Stimulated activated memory B cell treated with anti-CD40 and anti-IgM and Interleukin-4, amounts not matched to agents 10 μg/mL and 1 μg/mL and 100 μg/mL, for 72 hours (primary cell): ENCODE measurements around the gene PPM1H.

Experiments
- ATAC-seq: fragments of 150-1000 bp; cut with Tn5 transposase; 2 replicates; pipeline ENCODE4 v1.10.0; 2021
- H3K27ac Mint-ChIP-seq: one replicate; pipeline ENCODE4 v1.8.0; 2022; ENCODE audit warnings: mild to moderate bottlenecking, mixed read lengths
- H3K27me3 Mint-ChIP-seq: one replicate; pipeline ENCODE4 v1.8.0; 2022; ENCODE audit warnings: mixed read lengths
- H3K36me3 Mint-ChIP-seq: one replicate; pipeline ENCODE4 v1.8.0; 2022; ENCODE audit warnings: mixed read lengths
- H3K4me1 Mint-ChIP-seq: one replicate; pipeline ENCODE4 v1.8.0; 2022; ENCODE audit warnings: mixed read lengths
- H3K4me3 Mint-ChIP-seq: one replicate; pipeline ENCODE4 v1.8.0; 2022; ENCODE audit warnings: mild to moderate bottlenecking, moderate library complexity, mixed read lengths
- H3K9me3 Mint-ChIP-seq: one replicate; pipeline ENCODE4 v1.8.0; 2022; ENCODE audit warnings: mixed read lengths

Gene PPM1H

DNA sequence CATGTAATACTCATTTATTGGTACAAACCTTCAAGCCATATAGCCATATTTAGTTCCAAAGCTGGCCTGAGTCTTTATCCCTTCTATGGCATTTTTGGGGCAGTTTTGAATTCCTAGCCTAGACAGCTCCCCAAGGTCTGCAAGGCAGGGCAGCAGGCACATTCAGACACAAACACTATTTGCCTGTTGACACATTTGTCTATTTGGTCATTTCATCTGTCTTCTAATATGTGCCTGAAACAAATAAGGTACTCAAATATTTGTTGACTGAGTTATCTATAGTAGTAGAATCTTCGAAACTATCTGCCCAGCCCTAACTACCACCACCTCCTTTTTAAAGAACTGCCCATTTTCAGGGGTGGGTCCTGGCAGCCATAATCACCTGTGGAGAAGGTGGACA lies 9.3 kb downstream of the PPM1H start:
- no peaks in the 10 kb centered on the region for H3K36me3 Mint-ChIP-seq
- no peaks in the 10 kb centered on the region for H3K4me1 Mint-ChIP-seq
- ATAC-seq: no peak

DNA sequence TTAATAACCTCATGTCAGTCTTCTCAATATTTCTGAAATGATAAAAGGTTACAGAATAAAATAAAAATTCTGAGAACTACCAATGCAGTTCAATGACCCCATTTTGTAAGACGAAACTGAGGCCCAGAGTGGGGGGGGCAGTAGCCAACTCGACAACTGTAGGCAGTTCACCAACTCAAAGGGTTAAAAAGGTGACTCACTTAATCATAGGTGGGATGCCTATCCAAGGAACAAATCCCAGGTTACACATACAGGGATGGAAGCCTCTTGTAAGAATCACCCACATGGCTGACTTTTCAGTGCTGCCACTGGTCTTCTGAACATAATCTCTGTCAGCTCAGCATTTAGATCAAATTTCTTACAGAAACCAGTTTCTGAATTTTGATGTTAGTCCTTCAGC lies 10.9 kb downstream of the PPM1H start:
- no peak for ATAC-seq
- Mint-ChIP-seq H3K4me3 (no peak overlapping the region), H3K4me1 (no peaks in the 10 kb centered on the region), H3K9me3 (no peaks in the 10 kb centered on the region), H3K36me3 (no peaks in the 10 kb centered on the region), H3K27ac (no peak overlapping the region), H3K27me3 (no peaks in the 10 kb centered on the region)

More for the DNA sequence above, 9.3 kb downstream of the PPM1H start:
- no peaks in the 10 kb centered on the region for H3K27me3 Mint-ChIP-seq
- no peak overlapping the region for H3K27ac Mint-ChIP-seq
- no peaks in the 10 kb centered on the region for H3K9me3 Mint-ChIP-seq
- H3K4me3 Mint-ChIP-seq: no peak overlapping the region

DNA sequence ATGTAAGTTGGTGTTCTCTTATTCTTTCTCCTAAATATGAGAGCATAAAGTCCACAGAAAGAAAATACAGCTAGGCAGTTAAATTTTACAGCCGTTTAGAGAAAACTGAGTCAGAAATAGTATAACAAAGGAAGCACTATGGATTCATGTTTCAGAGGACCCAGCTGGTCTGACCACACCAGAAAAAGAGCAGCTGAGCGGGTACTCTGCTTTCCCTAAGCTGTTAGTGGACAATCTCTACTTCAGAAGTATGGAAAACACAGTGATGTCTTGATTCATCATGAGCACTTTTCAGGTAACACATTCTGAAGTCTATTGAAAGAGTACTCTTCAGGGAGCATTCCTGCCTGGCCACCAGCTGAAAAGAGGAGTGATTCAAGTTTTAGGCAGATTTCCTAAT lies 12.4 kb downstream of the PPM1H start:
- H3K27ac Mint-ChIP-seq: no peak overlapping the region
- no peak overlapping the region for H3K4me3 Mint-ChIP-seq
- no peaks in the 10 kb centered on the region for H3K36me3 Mint-ChIP-seq
- no peaks in the 10 kb centered on the region for H3K27me3 Mint-ChIP-seq
- ATAC-seq: no peak
- H3K9me3 Mint-ChIP-seq: no peaks in the 10 kb centered on the region
- H3K4me1 Mint-ChIP-seq: no peaks in the 10 kb centered on the region

DNA sequence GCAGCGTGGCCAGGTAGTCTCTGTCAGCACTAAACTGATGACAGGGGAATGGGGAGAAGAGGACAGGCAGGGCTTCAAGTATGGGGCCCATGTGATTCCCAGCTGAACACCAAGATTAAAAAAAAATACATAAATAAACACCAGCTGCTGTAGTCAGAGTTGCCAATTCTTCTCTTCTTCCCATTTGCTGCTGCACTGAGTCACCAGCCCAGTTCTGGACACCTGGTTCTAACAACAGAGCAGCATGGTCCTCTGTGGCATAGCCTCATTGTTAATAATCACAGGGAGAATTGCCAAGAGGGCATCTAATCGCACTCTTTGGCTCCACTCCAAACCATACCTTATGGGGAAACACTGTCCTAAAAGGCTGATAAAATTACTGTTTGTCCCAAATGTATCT lies 15.1 kb downstream of the PPM1H start:
- no peak overlapping the region for H3K4me3 Mint-ChIP-seq
- no peak for ATAC-seq
- no peaks in the 10 kb centered on the region for H3K36me3 Mint-ChIP-seq
- no peaks in the 10 kb centered on the region for H3K9me3 Mint-ChIP-seq
- no peak overlapping the region for H3K27ac Mint-ChIP-seq
- H3K4me1 Mint-ChIP-seq: no peaks in the 10 kb centered on the region
- H3K27me3 Mint-ChIP-seq: no peaks in the 10 kb centered on the region

DNA sequence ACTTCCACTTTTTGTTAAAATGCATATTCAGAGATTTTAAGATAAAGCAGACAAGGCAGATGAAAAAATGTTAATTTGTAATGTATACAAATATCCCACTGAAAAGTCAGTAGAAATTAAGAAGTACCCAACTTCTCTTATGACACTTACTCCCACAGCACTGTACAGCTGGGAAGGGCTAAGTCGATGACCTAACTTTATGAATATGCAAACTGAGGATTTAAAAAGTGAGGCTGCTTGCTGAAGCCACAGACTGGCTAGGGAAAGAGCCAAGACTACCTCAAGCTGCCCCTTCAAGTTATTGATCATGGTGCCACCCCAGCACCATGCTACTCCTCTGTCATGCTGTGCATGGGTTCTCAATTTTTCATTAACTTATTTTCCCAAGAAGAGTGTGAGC lies 17.0 kb downstream of the PPM1H start:
- Mint-ChIP-seq H3K27me3 (no peaks in the 10 kb centered on the region), H3K27ac (no peak overlapping the region), H3K4me1 (no peaks in the 10 kb centered on the region)

DNA sequence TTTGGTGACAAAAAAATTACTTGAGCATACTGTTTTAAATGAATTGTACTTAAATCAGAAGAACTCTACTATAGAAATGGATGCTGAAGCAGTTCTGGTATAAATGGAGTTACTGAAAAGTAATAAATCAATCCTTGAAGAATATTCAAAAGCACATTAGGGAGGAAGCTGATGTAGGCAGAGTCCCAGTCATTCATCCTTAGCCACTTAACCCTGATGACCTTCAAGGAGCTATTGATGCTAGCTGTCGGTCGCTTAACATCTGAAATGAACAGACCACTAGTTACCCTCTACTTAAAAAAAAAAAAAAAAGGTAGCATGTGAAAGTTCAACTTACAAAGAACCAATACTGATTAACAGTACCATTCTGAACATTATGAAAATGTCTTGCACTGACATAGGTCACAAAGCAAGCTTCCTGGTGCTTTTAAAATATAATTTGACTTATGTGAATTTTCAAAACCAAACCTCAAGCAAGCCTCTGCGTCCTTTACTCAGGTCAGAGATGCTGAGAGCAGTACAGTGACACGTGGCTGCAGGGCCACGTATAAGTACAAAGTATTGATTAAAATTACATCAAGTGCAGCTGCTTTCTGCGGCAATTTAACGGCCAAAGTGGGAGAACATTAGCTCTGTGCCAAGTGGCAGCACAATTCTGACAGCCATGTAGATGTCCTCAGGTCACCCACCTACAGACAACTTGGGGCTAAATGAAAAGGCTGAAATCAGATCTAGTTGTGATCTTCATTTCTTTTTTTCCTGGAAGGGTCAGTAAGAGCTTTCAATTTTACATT lies 18.1 kb downstream of the PPM1H start:
- Mint-ChIP-seq H3K27me3 (no peaks in the 10 kb centered on the region), H3K4me1 (no peaks in the 10 kb centered on the region), H3K36me3 (no peaks in the 10 kb centered on the region), H3K4me3 (no peak overlapping the region), H3K27ac (no peak overlapping the region), H3K9me3 (no peaks in the 10 kb centered on the region)
- no peak for ATAC-seq

More for the DNA sequence above, 17.0 kb downstream of the PPM1H start:
- no peaks in the 10 kb centered on the region for H3K36me3 Mint-ChIP-seq
- ATAC-seq: no peak
- H3K9me3 Mint-ChIP-seq: no peaks in the 10 kb centered on the region
- H3K4me3 Mint-ChIP-seq: no peak overlapping the region

DNA sequence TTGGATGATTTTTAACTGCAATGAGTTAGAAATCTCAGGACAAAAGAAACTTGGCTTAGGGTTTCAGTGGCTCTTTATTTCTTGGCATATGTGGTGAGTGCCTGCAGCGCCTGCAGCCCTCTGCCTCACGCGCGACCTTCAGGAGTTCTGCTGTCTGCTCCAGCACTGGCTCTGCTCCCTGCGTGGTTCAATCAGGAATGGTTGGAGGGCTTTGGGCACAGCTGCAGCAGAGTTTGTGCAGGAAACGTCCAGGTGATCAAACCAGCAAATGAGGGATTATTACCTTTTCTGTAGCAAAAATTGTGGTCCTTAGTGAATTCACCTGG lies 19.8 kb downstream of the PPM1H start:
- Mint-ChIP-seq H3K4me3 (no peak overlapping the region), H3K4me1 (no peaks in the 10 kb centered on the region), H3K9me3 (no peaks in the 10 kb centered on the region), H3K27ac (no peak overlapping the region), H3K27me3 (no peaks in the 10 kb centered on the region), H3K36me3 (no peaks in the 10 kb centered on the region)
- no peak for ATAC-seq

DNA sequence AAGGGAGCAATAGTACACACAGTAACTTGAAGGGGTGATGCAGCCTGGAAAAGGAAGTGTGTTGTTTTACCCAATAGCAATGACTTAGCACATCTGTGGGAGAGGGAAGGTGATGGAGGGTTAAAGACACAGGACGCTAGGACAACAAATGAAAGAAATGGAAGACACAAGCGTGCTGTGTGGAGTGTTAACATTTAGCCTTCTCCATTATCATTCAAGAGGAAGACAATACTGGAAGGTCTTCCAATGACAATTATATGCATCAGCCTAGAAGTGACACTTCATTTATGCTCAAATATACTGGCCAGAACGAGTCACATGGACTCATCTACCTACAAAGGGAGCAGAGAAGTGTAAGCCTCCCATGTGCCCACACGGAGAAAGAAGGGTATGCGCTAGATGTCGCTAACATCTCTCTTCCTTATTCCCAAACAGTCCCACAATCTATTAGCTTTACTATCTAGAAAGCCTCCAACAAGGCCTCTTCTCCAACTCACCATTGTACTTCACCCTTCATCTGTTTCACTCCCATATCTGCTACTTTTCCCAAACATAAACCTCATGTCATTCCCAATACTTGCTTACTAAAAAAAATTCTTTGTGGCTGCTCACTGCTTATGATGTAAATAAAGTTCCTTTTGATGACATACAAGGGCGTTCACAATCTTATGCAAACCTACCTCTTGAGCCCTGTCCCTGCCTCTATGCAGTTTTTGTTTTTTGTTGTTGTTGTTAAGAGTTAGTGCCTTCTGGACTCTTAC lies 20.3 kb downstream of the PPM1H start:
- Mint-ChIP-seq H3K36me3 (no peaks in the 10 kb centered on the region), H3K27me3 (no peaks in the 10 kb centered on the region), H3K4me1 (no peaks in the 10 kb centered on the region), H3K27ac (no peak overlapping the region), H3K4me3 (no peak overlapping the region), H3K9me3 (no peaks in the 10 kb centered on the region)
- ATAC-seq: no peak

DNA sequence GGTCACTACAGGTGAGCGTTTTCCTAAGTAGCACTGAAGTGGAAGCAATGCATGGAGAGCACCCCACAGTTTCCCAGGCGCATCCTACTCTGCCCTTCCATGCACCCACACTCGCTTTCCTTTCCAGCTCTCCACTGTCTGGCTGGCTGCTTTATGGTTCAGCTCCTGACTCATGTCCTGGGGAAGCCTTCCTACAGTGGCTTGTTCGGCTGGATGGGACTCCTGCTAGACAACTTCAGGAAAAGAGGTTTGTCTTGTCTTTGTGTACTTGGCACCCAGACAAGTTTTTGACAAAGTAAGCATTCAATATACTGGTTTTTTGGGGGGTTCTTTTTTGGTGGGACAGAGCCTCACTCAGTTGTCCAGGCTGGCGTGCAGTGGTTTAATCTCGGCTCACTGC lies 21.6 kb downstream of the PPM1H start:
- H3K4me3 Mint-ChIP-seq: no peak overlapping the region
- no peaks in the 10 kb centered on the region for H3K9me3 Mint-ChIP-seq
- no peak for ATAC-seq
- no peaks in the 10 kb centered on the region for H3K27me3 Mint-ChIP-seq
- no peaks in the 10 kb centered on the region for H3K36me3 Mint-ChIP-seq
- H3K27ac Mint-ChIP-seq: no peak overlapping the region
- H3K4me1 Mint-ChIP-seq: no peaks in the 10 kb centered on the region

DNA sequence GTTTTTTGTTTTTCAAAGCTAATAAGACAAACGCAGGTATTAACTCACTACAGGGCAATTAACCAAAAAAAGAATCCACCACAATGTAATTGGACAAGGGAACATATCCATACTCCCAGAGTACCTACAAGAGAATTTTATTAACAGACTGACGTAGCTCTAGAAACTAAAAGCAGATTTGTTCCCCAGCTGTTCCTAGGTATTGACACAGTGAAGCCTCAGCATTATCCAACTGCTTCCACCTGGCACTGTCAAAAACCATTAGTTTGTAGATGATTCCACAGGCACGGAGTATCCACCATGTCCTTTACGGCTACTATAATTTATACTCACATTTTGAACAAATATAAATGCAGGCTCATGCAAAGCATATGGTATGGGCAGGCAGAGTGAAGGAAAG lies 22.3 kb downstream of the PPM1H start:
- ATAC-seq: no peak
- H3K9me3 Mint-ChIP-seq: no peaks in the 10 kb centered on the region
- H3K36me3 Mint-ChIP-seq: no peaks in the 10 kb centered on the region
- no peaks in the 10 kb centered on the region for H3K27me3 Mint-ChIP-seq
- no peak overlapping the region for H3K4me3 Mint-ChIP-seq
- no peak overlapping the region for H3K27ac Mint-ChIP-seq
- no peaks in the 10 kb centered on the region for H3K4me1 Mint-ChIP-seq

DNA sequence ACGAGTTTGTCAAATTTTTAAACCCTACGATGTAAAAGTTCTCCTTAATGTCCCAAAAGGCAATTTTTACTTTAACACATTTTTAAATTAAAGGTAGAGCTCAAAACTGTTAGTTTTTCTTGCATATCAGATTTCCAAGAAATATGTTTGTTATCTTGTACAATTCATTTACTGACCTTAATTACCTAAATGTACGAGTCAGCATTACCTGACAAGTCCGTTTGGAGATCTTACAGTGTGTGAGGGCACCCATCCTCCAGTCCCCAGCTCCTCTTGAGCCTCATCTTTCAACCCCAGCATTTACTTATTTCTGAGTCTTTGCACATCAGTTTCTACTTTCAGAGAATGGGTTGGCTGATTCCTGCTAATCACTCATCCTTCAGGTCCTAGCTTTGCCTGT lies 23.7 kb downstream of the PPM1H start:
- ATAC-seq: no peak
- Mint-ChIP-seq H3K36me3 (no peaks in the 10 kb centered on the region), H3K4me3 (no peak overlapping the region), H3K27me3 (no peaks in the 10 kb centered on the region), H3K27ac (no peak overlapping the region), H3K9me3 (no peaks in the 10 kb centered on the region), H3K4me1 (no peaks in the 10 kb centered on the region)

DNA sequence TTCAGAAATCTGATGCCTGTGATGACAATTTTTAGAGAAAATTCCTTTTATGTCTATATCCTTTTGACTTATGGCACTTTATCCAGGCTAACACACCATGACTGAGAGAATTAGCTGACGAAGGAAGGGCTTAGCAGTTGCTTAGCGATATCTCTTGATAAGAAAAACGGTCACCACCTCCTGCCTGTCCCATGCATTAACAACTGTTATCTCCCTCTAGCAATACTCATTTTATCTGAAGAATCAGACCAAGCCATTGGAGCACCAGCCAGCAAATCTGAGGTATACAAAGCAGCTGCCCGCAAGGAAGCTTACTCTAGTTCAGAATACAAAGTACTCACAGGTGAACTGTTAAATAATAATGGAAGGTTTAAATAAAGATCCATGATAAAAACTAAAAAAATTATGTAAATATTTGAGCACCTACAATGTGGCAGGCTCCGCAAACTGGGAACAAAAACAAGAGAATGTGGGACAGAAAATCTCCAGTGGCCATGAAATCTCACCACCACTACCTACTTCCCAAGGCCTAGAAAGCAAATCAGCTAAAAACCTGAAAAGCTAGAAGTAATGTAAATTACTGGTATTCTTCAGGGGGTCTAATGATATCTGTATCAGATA lies 24.3 kb downstream of the PPM1H start:
- Mint-ChIP-seq H3K4me1 (no peaks in the 10 kb centered on the region), H3K36me3 (no peaks in the 10 kb centered on the region), H3K4me3 (no peak overlapping the region), H3K27ac (no peak overlapping the region), H3K9me3 (no peaks in the 10 kb centered on the region), H3K27me3 (no peaks in the 10 kb centered on the region)
- ATAC-seq: no peak

DNA sequence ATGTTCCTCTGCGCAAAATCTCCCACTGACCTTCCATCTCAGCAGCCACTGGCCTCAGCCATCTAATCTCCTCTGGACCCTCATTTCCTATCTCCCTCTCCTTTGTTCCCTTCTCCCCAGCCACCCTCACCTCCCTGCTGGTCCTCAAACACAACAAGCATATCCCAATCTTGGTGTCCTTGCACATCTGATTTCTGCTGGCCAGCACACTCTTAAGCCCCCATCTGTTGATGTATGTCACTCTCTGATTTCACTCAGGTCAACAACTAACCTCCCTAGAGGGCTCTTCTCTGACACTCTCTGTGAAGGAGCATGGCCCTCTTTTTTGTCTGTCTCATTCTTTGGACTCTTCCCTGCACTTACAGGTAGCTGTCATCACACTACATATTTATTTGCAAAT lies 25.6 kb downstream of the PPM1H start:
- Mint-ChIP-seq H3K4me3 (no peak overlapping the region), H3K27me3 (no peaks in the 10 kb centered on the region), H3K27ac (no peak overlapping the region), H3K36me3 (no peaks in the 10 kb centered on the region), H3K9me3 (no peaks in the 10 kb centered on the region), H3K4me1 (no peaks in the 10 kb centered on the region)
- no peak for ATAC-seq

DNA sequence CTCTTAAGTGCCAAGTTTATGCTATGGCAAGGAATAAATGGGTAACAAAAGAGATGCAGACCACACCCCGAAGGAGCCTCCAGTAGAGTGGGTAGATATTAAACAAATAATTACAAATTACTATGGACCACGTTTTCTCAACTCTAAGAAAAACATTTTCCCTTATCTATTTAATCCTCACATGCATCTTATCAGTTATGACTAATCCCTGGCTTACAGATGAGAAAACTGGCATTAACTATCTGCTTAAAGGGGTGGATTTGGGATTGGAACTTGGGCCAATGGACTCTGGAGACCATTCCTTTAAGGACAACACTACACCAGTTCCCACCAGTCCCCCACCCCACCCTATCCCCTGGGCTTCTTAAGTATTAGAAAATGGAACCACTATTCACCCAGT lies 26.3 kb downstream of the PPM1H start:
- H3K9me3 Mint-ChIP-seq: no peaks in the 10 kb centered on the region
- H3K4me1 Mint-ChIP-seq: no peaks in the 10 kb centered on the region
- no peaks in the 10 kb centered on the region for H3K36me3 Mint-ChIP-seq
- no peak overlapping the region for H3K27ac Mint-ChIP-seq
- H3K4me3 Mint-ChIP-seq: no peak overlapping the region
- ATAC-seq: no peak
- H3K27me3 Mint-ChIP-seq: no peaks in the 10 kb centered on the region

DNA sequence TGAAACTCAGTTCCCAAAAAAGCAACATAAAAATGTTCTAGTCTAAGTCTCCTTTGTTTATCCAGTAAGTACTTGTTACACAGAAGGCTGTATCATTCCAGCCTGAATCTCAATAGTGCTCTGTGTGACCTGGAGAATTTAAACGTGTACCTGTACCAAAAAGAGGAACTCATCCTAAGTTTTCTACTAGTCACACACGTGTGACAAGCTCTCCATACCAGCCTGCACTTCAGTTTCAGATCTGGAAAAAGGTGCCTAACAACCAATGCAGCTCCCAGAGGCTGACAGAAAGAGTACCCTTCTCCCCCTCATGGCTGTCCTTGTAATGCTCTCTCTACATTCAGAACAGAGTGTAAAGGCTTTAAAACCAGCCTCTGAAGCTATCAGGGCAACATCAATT lies 27.4 kb downstream of the PPM1H start:
- H3K4me1 Mint-ChIP-seq: no peaks in the 10 kb centered on the region
- no peaks in the 10 kb centered on the region for H3K27me3 Mint-ChIP-seq
- no peaks in the 10 kb centered on the region for H3K36me3 Mint-ChIP-seq
- no peak for ATAC-seq
- H3K27ac Mint-ChIP-seq: no peak overlapping the region
- H3K9me3 Mint-ChIP-seq: no peaks in the 10 kb centered on the region
- no peak overlapping the region for H3K4me3 Mint-ChIP-seq

DNA sequence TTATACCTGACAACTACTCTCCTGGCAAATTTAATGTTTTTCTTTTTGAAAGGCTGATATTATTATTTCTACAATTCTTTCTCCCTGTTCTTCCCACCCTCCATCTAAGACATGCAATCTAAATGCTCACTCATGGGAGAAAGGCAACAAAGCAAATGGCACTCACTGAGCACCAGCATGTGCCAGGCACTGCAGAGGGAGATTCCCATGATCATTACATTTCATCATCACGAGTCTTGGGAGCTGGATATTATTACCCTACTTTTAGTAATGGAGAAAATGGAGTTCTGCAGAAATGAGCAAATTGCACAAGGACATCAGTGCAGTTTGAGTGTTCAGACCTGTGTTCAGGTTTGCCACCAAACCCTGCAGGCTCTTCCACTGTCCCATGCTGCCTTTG lies 27.9 kb downstream of the PPM1H start:
- Mint-ChIP-seq H3K4me1 (no peaks in the 10 kb centered on the region), H3K36me3 (no peaks in the 10 kb centered on the region), H3K9me3 (no peaks in the 10 kb centered on the region), H3K4me3 (no peak overlapping the region), H3K27me3 (no peaks in the 10 kb centered on the region), H3K27ac (no peak overlapping the region)
- no peak for ATAC-seq
